Measurements from ENCODE around the gene KDM4B.

KDM4B gene

DNA sequence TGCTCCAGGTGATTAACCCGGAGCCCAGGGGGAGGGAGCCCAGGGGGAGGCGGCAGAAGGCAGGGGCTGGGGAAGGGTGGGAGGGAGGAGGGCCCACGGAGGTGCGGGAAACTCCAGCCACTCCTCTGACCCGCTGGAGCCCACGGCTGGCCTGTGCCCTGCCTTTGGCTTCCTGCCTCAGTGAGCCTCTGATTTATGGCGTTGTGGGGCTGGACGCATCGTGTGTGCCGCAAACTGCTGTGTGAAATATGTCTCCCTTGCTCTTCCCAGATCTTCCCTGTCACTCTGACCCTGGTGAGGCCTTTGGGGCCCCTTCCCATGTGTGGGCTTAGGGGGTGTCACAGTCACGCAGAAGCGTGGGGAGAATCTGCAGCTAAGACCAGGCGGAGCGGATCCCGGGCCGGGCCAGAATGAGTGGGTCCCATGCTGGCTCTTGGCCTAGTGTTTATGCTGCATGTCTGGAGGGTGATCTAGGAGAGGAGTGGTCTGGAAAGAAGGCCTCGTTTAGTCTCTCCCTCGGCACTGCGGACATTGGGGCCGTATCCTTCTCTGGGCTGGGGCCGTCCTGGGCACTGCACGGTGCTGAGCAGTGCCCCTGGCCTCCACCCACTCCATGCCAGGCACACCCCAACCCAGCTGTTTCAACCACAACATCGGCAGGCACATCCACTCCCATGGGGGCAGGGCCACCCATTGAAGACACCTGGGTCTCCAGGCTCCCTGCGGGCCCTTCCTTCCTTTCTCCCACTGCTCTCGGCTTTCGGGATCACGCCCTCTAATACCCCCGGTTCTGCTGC is 123.0 kb downstream of the KDM4B start:
- ChIA-PET CTCF (interaction anchor here (0.6 to 1.2 kb wide), 2 partner anchors 45 to 354 kb away, joined by 3 read pairs; no protein-coding TSS in a partner anchor), POLR2A (no interaction called here)
- H3K27me3 ChIP-seq (replicated peaks in 2 of 5; ENCODE audit: control insufficient read depth in 4 of 5, insufficient read depth in 5 of 5, low read length in 4 of 5): no peaks in the 10 kb centered on the region
- peaks cover 0 to 5% (median 0%) of the 10 kb centered on the region in 5 experiments for H3K9me3 ChIP-seq (ENCODE audit: control extremely low read depth in 1 of 5, control insufficient read depth in 4 of 5, insufficient read depth in 2 of 5, low read depth in 1 of 5, low read length in 4 of 5)
- no peak overlapping the region for H3K27ac ChIP-seq (ENCODE audit: insufficient read depth in 1 of 2, low read depth in 1 of 2, low read length in 2 of 2, poor library complexity in 1 of 2, severe bottlenecking in 2 of 2)
- no peaks in the 10 kb centered on the region for H3K4me1 ChIP-seq (ENCODE audit: control extremely low read depth in 1 of 4, control insufficient read depth in 4 of 4, insufficient read depth in 4 of 4, low read length in 3 of 4)
- peaks cover 3 to 24% (median 14%) of the 10 kb centered on the region in 4 experiments for H3K36me3 ChIP-seq (ENCODE audit: control insufficient read depth in 4 of 4, insufficient read depth in 4 of 4, low read length in 3 of 4)
- no peak overlapping the region for H3K4me3 ChIP-seq (ENCODE audit: control insufficient read depth in 1 of 7, extremely low read depth in 1 of 7, insufficient read depth in 4 of 7, low read depth in 2 of 7, low read length in 6 of 7)
- WGBS (ENCODE audit: insufficient coverage): 88% methylated on average over 19 of the region's 28 CpGs
- no peak for DNase-seq

DNA sequence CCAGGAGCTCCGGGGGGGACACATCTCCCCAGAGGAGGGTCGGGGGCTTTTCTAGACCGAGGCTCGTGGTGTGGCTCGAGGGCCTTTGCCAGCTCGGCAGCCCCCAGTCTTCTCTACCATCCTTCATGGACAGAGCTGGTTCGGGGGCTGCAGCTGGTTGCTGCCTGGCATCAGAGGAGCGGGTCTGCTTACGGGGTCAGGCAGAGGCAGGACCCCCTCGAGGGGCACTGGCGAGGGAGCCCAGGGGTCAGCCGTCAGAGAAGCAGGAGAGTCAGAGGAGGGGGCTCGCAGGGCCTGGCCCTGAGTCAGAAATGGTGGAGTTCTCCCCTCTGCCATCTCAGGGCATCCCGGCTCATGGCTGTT is 123.5 kb downstream of the KDM4B start:
- CTCF ChIA-PET: interaction anchor here (0.6 to 1.2 kb wide), 2 partner anchors 44 to 355 kb away, joined by 3 read pairs; no protein-coding TSS in a partner anchor
- Histone ChIP-seq H3K27me3 (replicated peaks in 2 of 5; ENCODE audit: control insufficient read depth in 4 of 5, insufficient read depth in 5 of 5, low read length in 4 of 5) (no peaks in the 10 kb centered on the region), H3K4me3 (ENCODE audit: control insufficient read depth in 1 of 7, extremely low read depth in 1 of 7, insufficient read depth in 4 of 7, low read depth in 2 of 7, low read length in 6 of 7) (no peak overlapping the region), H3K4me1 (ENCODE audit: control extremely low read depth in 1 of 4, control insufficient read depth in 4 of 4, insufficient read depth in 4 of 4, low read length in 3 of 4) (no peaks in the 10 kb centered on the region), H3K36me3 (ENCODE audit: control insufficient read depth in 4 of 4, insufficient read depth in 4 of 4, low read length in 3 of 4) (peaks cover 3 to 27% (median 12%) of the 10 kb centered on the region in 4 experiments), H3K9me3 (ENCODE audit: control extremely low read depth in 1 of 5, control insufficient read depth in 4 of 5, insufficient read depth in 2 of 5, low read depth in 1 of 5, low read length in 4 of 5) (peaks cover 0 to 11% (median under 1%) of the 10 kb centered on the region in 5 experiments), H3K27ac (ENCODE audit: insufficient read depth in 1 of 2, low read depth in 1 of 2, low read length in 2 of 2, poor library complexity in 1 of 2, severe bottlenecking in 2 of 2) (no peak overlapping the region)
- no peak for DNase-seq
- WGBS (ENCODE audit: insufficient coverage): 96% methylated on average over 10 of the region's 14 CpGs
- POLR2A ChIA-PET: no interaction called here

- Histone ChIP-seq H3K27me3 (replicated peaks in 2 of 5; ENCODE audit: control insufficient read depth in 4 of 5, insufficient read depth in 5 of 5, low read length in 4 of 5) (no peaks in the 10 kb centered on the region), H3K9me3 (ENCODE audit: control extremely low read depth in 1 of 5, control insufficient read depth in 4 of 5, insufficient read depth in 2 of 5, low read depth in 1 of 5, low read length in 4 of 5) (peaks cover 0 to 17% (median 8%) of the 10 kb centered on the region in 5 experiments), H3K4me1 (ENCODE audit: control extremely low read depth in 1 of 4, control insufficient read depth in 4 of 4, insufficient read depth in 4 of 4, low read length in 3 of 4) (no peaks in the 10 kb centered on the region), H3K4me3 (ENCODE audit: control insufficient read depth in 1 of 7, extremely low read depth in 1 of 7, insufficient read depth in 4 of 7, low read depth in 2 of 7, low read length in 6 of 7) (no peak overlapping the region), H3K36me3 (ENCODE audit: control insufficient read depth in 4 of 4, insufficient read depth in 4 of 4, low read length in 3 of 4) (peaks cover 3 to 27% (median 13%) of the 10 kb centered on the region in 4 experiments), H3K27ac (ENCODE audit: insufficient read depth in 1 of 2, low read depth in 1 of 2, low read length in 2 of 2, poor library complexity in 1 of 2, severe bottlenecking in 2 of 2) (no peak overlapping the region)
- 97% methylated on average over 21 of the region's 31 CpGs for WGBS (ENCODE audit: insufficient coverage)
- CTCF ChIA-PET: no interaction called here
- DNase-seq: no peak
- POLR2A ChIA-PET: no interaction called here
Measured at GRCh38 chr19:5093297-5093928, 124.5 kb downstream of the KDM4B start.

DNA sequence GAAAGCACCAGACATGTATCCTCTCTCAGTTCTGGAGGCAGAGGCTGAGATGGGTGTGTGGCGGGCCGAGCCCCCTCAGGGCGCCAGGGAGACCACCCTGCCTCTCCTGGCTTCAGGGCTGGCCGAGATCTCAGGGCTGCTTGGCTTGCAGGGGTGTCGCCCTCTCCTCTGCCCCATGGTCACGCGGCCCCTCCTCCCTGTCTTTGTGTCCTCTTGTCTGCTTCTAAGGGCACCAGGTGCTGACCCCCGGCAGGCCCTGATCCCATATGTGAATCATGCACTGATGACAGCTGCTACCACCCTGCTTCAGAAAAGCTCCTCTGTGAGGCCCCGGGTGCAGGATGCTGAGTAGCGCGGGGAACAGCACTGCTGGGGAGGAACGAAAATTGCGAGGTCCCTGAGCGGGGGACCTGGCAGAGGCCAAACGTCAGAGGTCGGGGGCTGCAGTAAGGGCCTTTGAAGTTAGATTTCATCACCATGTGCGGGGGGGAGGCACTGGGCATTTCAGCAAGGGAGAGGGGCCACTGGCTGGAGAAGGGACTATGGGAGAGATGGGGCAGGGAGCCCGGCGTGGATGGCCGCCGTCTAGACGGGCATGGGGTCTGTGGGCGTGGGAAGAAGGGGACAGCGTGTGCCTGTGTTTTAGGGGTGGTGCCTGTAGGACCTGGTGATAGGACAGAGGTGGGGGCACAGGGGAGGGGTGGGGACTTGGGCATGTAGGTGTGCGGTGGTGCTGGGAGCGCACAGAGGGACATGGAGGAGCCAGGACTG is 125.2 kb downstream of the KDM4B start:
- ChIA-PET POLR2A (no interaction called here), CTCF (no interaction called here)
- H3K36me3 ChIP-seq (ENCODE audit: control insufficient read depth in 4 of 4, insufficient read depth in 4 of 4, low read length in 3 of 4): peaks cover under 1 to 28% (median 16%) of the 10 kb centered on the region in 4 experiments
- WGBS (ENCODE audit: insufficient coverage): 98% methylated on average over 19 of the region's 26 CpGs
- H3K27me3 ChIP-seq (replicated peaks in 2 of 5; ENCODE audit: control insufficient read depth in 4 of 5, insufficient read depth in 5 of 5, low read length in 4 of 5): no peaks in the 10 kb centered on the region
- no peak overlapping the region for H3K4me3 ChIP-seq (ENCODE audit: control insufficient read depth in 1 of 7, extremely low read depth in 1 of 7, insufficient read depth in 4 of 7, low read depth in 2 of 7, low read length in 6 of 7)
- peaks cover 0 to 24% (median 15%) of the 10 kb centered on the region in 5 experiments for H3K9me3 ChIP-seq (ENCODE audit: control extremely low read depth in 1 of 5, control insufficient read depth in 4 of 5, insufficient read depth in 2 of 5, low read depth in 1 of 5, low read length in 4 of 5)
- no peaks in the 10 kb centered on the region for H3K4me1 ChIP-seq (ENCODE audit: control extremely low read depth in 1 of 4, control insufficient read depth in 4 of 4, insufficient read depth in 4 of 4, low read length in 3 of 4)
- H3K27ac ChIP-seq (ENCODE audit: insufficient read depth in 1 of 2, low read depth in 1 of 2, low read length in 2 of 2, poor library complexity in 1 of 2, severe bottlenecking in 2 of 2): no peak overlapping the region
- no peak for DNase-seq

- POLR2A ChIA-PET: no interaction called here
- DNase-seq: no peak
- H3K36me3 ChIP-seq (ENCODE audit: control insufficient read depth in 4 of 4, insufficient read depth in 4 of 4, low read length in 3 of 4): peaks cover 0 to 30% (median 19%) of the 10 kb centered on the region in 4 experiments
Measured at GRCh38 chr19:5094768-5095567, 126.1 kb downstream of the KDM4B start.

GRCh38 chr19:5095568-5095850 is 126.6 kb downstream of the KDM4B start:
- POLR2A ChIA-PET: no interaction called here

More at GRCh38 chr19:5094768-5095567, 126.1 kb downstream of the KDM4B start:
- H3K4me1 ChIP-seq (ENCODE audit: control extremely low read depth in 1 of 4, control insufficient read depth in 4 of 4, insufficient read depth in 4 of 4, low read length in 3 of 4): no peaks in the 10 kb centered on the region
- H3K4me3 ChIP-seq (ENCODE audit: control insufficient read depth in 1 of 7, extremely low read depth in 1 of 7, insufficient read depth in 4 of 7, low read depth in 2 of 7, low read length in 6 of 7): no peak overlapping the region
- peaks cover 0 to 31% (median 23%) of the 10 kb centered on the region in 5 experiments for H3K9me3 ChIP-seq (ENCODE audit: control extremely low read depth in 1 of 5, control insufficient read depth in 4 of 5, insufficient read depth in 2 of 5, low read depth in 1 of 5, low read length in 4 of 5)
- 98% methylated on average over 27 of the region's 31 CpGs for WGBS (ENCODE audit: insufficient coverage)
- CTCF ChIA-PET: no interaction called here
- H3K27me3 ChIP-seq (replicated peaks in 2 of 5; ENCODE audit: control insufficient read depth in 4 of 5, insufficient read depth in 5 of 5, low read length in 4 of 5): no peaks in the 10 kb centered on the region
- H3K27ac ChIP-seq (ENCODE audit: insufficient read depth in 1 of 2, low read depth in 1 of 2, low read length in 2 of 2, poor library complexity in 1 of 2, severe bottlenecking in 2 of 2): no peak overlapping the region

More at GRCh38 chr19:5095568-5095850, 126.6 kb downstream of the KDM4B start:
- H3K4me1 ChIP-seq (ENCODE audit: control extremely low read depth in 1 of 4, control insufficient read depth in 4 of 4, insufficient read depth in 4 of 4, low read length in 3 of 4): no peaks in the 10 kb centered on the region
- no peaks in the 10 kb centered on the region for H3K27me3 ChIP-seq (replicated peaks in 2 of 5; ENCODE audit: control insufficient read depth in 4 of 5, insufficient read depth in 5 of 5, low read length in 4 of 5)
- no peak overlapping the region for H3K4me3 ChIP-seq (ENCODE audit: control insufficient read depth in 1 of 7, extremely low read depth in 1 of 7, insufficient read depth in 4 of 7, low read depth in 2 of 7, low read length in 6 of 7)
- peaks cover 0 to 33% (median 26%) of the 10 kb centered on the region in 5 experiments for H3K9me3 ChIP-seq (ENCODE audit: control extremely low read depth in 1 of 5, control insufficient read depth in 4 of 5, insufficient read depth in 2 of 5, low read depth in 1 of 5, low read length in 4 of 5)
- CTCF ChIA-PET: interaction anchor here (1.6 kb wide), 1 partner anchor 13 kb away, joined by 4 read pairs; no protein-coding TSS in a partner anchor
- 89% methylated on average over 7 of the region's 7 CpGs for WGBS (ENCODE audit: insufficient coverage)
- no peak overlapping the region for H3K27ac ChIP-seq (ENCODE audit: insufficient read depth in 1 of 2, low read depth in 1 of 2, low read length in 2 of 2, poor library complexity in 1 of 2, severe bottlenecking in 2 of 2)
- H3K36me3 ChIP-seq (ENCODE audit: control insufficient read depth in 4 of 4, insufficient read depth in 4 of 4, low read length in 3 of 4): peaks cover 0 to 34% (median 19%) of the 10 kb centered on the region in 4 experiments
- no peak for DNase-seq

All from common myeloid progenitor, CD34-positive (primary cell).